Measurements from ENCODE around the gene TIMP2.

TIMP2 gene

DNA sequence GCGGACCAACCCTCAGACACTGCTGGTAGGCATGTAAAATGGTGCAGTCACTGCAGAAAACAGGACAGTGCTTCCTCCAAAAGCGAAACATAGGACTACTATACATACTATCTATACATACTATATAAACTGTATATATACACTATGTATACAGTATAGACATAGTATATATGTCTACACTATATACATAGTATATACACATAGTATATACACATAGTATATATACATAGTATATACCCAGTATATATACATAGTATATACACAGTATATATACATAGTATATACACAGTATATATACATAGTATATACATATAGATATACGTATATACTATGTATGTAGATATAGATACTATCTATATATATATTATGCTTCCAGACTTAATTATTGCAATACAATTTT is 78.1 kb downstream of the TIMP2 start:
- Histone ChIP-seq H3K36me3 (ENCODE audit: control insufficient read depth, insufficient read depth, low read length) (no peaks in the 10 kb centered on the region), H3K4me3 (replicated peaks; ENCODE audit: low read depth, low read length) (no peak overlapping the region), H3K27me3 (replicated peaks; ENCODE audit: control insufficient read depth, insufficient read depth, low read length) (no peaks in the 10 kb centered on the region)
- no peak for DNase-seq (ENCODE audit: extremely low read depth, insufficient read length)
- no peak for TF ChIP-seq CTCF (IDR thresholded peaks at IDR 0.05; ENCODE audit: insufficient read depth, low read length, poor library complexity, severe bottlenecking)

DNA sequence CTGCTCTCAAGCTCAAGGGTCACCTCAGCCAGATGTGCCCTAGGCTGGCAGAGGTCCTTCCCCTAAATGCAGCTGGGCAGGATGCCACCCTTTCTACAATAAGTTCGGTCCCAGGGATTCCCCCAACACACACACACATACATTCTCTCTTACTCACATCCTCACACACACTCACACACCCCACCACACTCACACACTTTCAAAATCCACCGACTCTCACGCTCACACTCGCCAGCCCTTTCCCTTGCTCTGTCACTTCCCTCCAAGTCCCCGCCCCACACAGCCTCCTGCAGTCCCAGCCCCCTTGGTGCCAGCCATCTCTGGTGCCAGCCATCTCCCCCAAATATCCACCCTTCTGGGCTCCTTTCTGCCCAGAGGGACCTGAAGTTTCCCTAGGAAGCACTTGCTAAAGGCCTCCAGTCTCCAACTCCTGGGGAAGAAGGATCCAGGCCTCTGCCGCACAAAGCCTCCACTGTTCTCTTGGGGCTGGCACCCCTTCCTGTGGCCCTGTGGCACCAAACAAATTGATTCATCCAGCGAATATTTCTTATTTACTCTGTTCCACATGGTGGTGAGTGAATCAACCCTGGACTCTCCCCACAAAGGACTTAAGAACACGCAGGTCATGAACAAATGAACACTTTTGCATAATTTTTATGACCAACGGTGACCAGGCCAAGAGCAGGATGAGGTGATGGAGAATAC is 80.7 kb downstream of the TIMP2 start:
- no peak for TF ChIP-seq CTCF (IDR thresholded peaks at IDR 0.05; ENCODE audit: insufficient read depth, low read length, poor library complexity, severe bottlenecking)
- no peak for DNase-seq (ENCODE audit: extremely low read depth, insufficient read length)
- Histone ChIP-seq H3K4me3 (replicated peaks; ENCODE audit: low read depth, low read length) (no peak overlapping the region), H3K27me3 (replicated peaks; ENCODE audit: control insufficient read depth, insufficient read depth, low read length) (no peaks in the 10 kb centered on the region), H3K36me3 (ENCODE audit: control insufficient read depth, insufficient read depth, low read length) (no peaks in the 10 kb centered on the region)

DNA sequence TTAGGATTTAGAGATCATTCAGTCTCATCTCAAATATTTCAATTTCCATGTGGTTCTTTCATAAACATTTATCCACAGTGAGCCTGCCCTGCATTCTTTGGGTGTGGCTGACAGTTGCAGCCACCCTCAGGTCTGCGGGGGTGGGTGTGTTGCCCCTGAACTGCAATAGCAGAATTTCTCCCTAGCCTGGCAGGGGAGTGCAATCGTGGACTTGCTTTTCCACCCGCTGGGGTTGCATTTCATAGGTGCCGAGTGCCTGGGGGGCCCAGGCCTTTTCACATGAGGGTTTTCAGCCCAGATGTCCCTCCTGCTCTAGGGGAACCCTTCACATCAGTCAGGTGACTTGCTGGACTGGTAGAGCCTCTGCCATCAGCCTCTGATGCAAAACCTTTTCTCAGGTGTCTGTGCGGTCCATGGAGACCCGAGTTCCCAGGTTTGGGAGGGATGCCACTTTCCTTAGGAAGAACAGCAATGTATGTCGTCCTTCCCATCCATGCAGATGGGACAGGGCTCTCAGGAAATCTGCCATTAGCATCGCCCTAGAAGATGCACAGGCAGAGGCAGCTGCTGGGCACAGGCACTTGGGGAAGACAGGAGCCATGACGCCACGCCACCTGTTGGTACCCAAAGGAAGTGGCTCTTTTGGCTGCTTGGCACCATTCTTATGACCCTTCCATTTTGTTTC is 82.2 kb downstream of the TIMP2 start:
- peak; percentile 52 for DNase-seq (ENCODE audit: extremely low read depth, insufficient read length)
- peak; percentile 83 for TF ChIP-seq CTCF (IDR thresholded peaks at IDR 0.05; ENCODE audit: insufficient read depth, low read length, poor library complexity, severe bottlenecking)
- no peaks in the 10 kb centered on the region; the same call in 1 of the 2 replicates for H3K36me3 ChIP-seq (ENCODE audit: control insufficient read depth, insufficient read depth, low read length)
- no peaks in the 10 kb centered on the region for H3K27me3 ChIP-seq (replicated peaks; ENCODE audit: control insufficient read depth, insufficient read depth, low read length)
- no peak overlapping the region for H3K4me3 ChIP-seq (replicated peaks; ENCODE audit: low read depth, low read length)

- H3K36me3 ChIP-seq (ENCODE audit: control insufficient read depth, insufficient read depth, low read length): peaks cover 1% of the 10 kb centered on the region
- no peak for TF ChIP-seq CTCF (IDR thresholded peaks at IDR 0.05; ENCODE audit: insufficient read depth, low read length, poor library complexity, severe bottlenecking)
- H3K4me3 ChIP-seq (replicated peaks; ENCODE audit: low read depth, low read length): peak within 1 kb of the TSS; percentile 94
- peak; percentile 99 for DNase-seq (ENCODE audit: extremely low read depth, insufficient read length)
- H3K27me3 ChIP-seq (replicated peaks; ENCODE audit: control insufficient read depth, insufficient read depth, low read length): no peaks in the 10 kb centered on the region
These were observed 84.2 kb downstream of the TIMP2 start, which contains the start of gene USP36 for GRCh38 chr17:78840780-78841611. Gene USP36 (minus strand): TSS chr17:78840814. CDS start chr17:78836363, 4,451 bp downstream.

DNA sequence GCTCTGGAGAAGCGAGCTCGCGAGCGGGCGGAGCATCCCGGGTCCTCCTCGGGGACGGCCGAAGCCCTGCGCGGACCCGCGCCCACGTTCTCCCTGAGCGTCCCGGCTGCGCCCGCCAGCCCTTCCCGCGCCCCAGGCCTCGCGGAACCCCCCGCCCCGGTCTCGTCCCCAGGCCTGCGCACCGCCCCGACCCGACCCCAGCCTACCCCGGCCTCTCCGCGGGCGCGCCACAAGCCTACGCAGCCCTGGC is 84.7 kb downstream of the TIMP2 start:
- no peak for DNase-seq (ENCODE audit: extremely low read depth, insufficient read length)
- peak overlapping the region; percentile 94 for H3K4me3 ChIP-seq (replicated peaks; ENCODE audit: low read depth, low read length)
- TF ChIP-seq CTCF (IDR thresholded peaks at IDR 0.05; ENCODE audit: insufficient read depth, low read length, poor library complexity, severe bottlenecking): no peak

More for the DNA sequence above, 84.7 kb downstream of the TIMP2 start:
- peaks cover 5% of the 10 kb centered on the region for H3K36me3 ChIP-seq (ENCODE audit: control insufficient read depth, insufficient read depth, low read length)
- H3K27me3 ChIP-seq (replicated peaks; ENCODE audit: control insufficient read depth, insufficient read depth, low read length): no peaks in the 10 kb centered on the region

Measured in GM06990 (cell line).